Glutamatergic neuron (in vitro differentiated cells): Measurements from ENCODE around the gene PLCL2. TPM values are rescaled to one million over a fixed set of nuclear protein-coding genes. Genes with fewer than 3 reads are reported as not detected.
"Not testable (repeated sequence)": the region's sequence is repeated elsewhere in the genome, so short reads cannot be mapped to it uniquely, and the experiment has no call there.

Experiments used
- DNase-seq: peaks from one replicate; pipeline ENCODE4 v3.0.0; 2022
- H3K27ac Mint-ChIP-seq: one replicate; pipeline ENCODE4 v1.8.0; 2020; ENCODE audit warnings: mild to moderate bottlenecking, mixed read lengths, inconsistent platforms; ENCODE audit not compliant: unreplicated experiment
- H3K27me3 Mint-ChIP-seq: one replicate; pipeline ENCODE4 v1.8.0; 2020; ENCODE audit warnings: mild to moderate bottlenecking, moderate library complexity, mixed read lengths, inconsistent platforms; ENCODE audit not compliant: unreplicated experiment
- H3K36me3 Mint-ChIP-seq: one replicate; pipeline ENCODE4 v1.8.0; 2020; ENCODE audit warnings: mild to moderate bottlenecking, mixed read lengths, inconsistent platforms; ENCODE audit not compliant: unreplicated experiment
- H3K4me1 Mint-ChIP-seq: one replicate; pipeline ENCODE4 v1.8.0; 2020; ENCODE audit warnings: mild to moderate bottlenecking, low read depth, mixed read lengths, inconsistent platforms; ENCODE audit not compliant: unreplicated experiment
- H3K4me3 Mint-ChIP-seq: one replicate; pipeline ENCODE4 v1.8.0; 2020; ENCODE audit warnings: mild to moderate bottlenecking, mixed read lengths, inconsistent platforms; ENCODE audit not compliant: unreplicated experiment
- H3K9me3 Mint-ChIP-seq: one replicate; pipeline ENCODE4 v1.8.0; 2020; ENCODE audit warnings: mild to moderate bottlenecking, moderate library complexity, mixed read lengths, inconsistent platforms; ENCODE audit not compliant: unreplicated experiment
- total RNA-seq: library from RNA; stranded (reverse); fragmentation: NEBNext Ultra II Directional; extraction: Animal tissue kit (Norgen Biotek cat#: 25700); gene quantifications from one replicate; pipeline ENCODE4 v1.2.1, GENCODE V29; 2021; ENCODE audit not compliant: unreplicated experiment
- TF ChIP-seq, protein P1 (sequence below): fragments of 200-600 bp; sonication (generic); IDR thresholded peaks from one replicate; pipeline ENCODE4 v1.5.0; 2021; ENCODE audit not compliant: partially characterized antibody, unreplicated experiment

Gene PLCL2
- total RNA-seq, 1 donor from 2014 or later, result 71.1 TPM

- Mint-ChIP-seq H3K27ac (no peak overlapping the region), H3K9me3 (peaks cover 4% of the 10 kb centered on the region), H3K4me3 (no peak overlapping the region), H3K27me3 (peaks cover 4% of the 10 kb centered on the region), H3K4me1 (peaks cover 20% of the 10 kb centered on the region), H3K36me3 (no peaks in the 10 kb centered on the region)
- no peak for DNase-seq
- TF ChIP-seq, protein P1, sequence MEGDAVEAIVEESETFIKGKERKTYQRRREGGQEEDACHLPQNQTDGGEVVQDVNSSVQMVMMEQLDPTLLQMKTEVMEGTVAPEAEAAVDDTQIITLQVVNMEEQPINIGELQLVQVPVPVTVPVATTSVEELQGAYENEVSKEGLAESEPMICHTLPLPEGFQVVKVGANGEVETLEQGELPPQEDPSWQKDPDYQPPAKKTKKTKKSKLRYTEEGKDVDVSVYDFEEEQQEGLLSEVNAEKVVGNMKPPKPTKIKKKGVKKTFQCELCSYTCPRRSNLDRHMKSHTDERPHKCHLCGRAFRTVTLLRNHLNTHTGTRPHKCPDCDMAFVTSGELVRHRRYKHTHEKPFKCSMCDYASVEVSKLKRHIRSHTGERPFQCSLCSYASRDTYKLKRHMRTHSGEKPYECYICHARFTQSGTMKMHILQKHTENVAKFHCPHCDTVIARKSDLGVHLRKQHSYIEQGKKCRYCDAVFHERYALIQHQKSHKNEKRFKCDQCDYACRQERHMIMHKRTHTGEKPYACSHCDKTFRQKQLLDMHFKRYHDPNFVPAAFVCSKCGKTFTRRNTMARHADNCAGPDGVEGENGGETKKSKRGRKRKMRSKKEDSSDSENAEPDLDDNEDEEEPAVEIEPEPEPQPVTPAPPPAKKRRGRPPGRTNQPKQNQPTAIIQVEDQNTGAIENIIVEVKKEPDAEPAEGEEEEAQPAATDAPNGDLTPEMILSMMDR, result no peak
Observed at GRCh38 chr3:17091910-17092582, 207.3 kb downstream of the PLCL2 start.

DNA sequence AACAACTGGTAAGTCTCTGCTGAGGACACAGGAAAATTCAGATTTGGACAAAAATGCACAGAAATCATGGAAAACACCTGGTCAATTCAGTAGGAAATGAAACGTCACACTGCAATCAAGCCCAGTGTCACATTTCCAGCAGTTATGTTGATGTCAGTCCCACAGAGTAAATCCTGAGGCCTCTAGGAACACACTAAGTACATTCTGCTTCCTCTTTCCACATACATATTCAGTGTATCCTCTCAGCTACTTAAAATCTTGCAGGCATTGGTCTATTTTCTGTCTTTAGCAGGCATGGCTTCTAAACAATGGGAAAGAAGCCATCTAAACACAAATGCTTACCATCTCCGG, 207.8 kb downstream of the PLCL2 start:
- TF ChIP-seq, protein P1, result no peak
- Mint-ChIP-seq H3K4me1 (peaks cover 20% of the 10 kb centered on the region), H3K27ac (no peak overlapping the region), H3K36me3 (no peaks in the 10 kb centered on the region), H3K9me3 (peaks cover 4% of the 10 kb centered on the region), H3K27me3 (peaks cover 4% of the 10 kb centered on the region), H3K4me3 (no peak overlapping the region)
- no peak for DNase-seq

GRCh38 chr3:17094551-17094950, 209.8 kb downstream of the PLCL2 start:
- Mint-ChIP-seq H3K36me3 (no peaks in the 10 kb centered on the region), H3K4me3 (no peak overlapping the region), H3K9me3 (peaks cover 4% of the 10 kb centered on the region), H3K27me3 (peaks cover 4% of the 10 kb centered on the region), H3K27ac (no peak overlapping the region), H3K4me1 (peaks cover 20% of the 10 kb centered on the region)
- TF ChIP-seq, protein P1, result no peak
- no peak for DNase-seq

DNA sequence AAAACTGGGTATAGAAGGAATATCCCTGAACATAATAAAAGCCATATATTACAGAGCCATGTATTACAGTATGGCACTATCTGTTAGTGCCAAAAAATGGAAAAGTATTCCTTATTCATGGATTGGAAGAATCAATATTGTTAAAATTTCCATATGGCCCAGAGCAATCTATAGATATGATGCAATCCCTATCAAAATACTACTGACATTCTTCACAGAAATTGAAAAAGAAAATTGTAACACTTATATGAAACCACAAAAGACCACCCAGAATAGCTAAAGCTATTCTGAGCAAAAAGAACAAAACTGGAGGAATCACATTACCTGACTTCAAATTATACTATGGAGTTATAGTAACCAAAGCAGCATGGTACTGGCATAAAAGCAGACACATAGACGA, 218.8 kb downstream of the PLCL2 start:
- no peak overlapping the region for H3K27ac Mint-ChIP-seq
- no peaks in the 10 kb centered on the region for H3K27me3 Mint-ChIP-seq

DNA sequence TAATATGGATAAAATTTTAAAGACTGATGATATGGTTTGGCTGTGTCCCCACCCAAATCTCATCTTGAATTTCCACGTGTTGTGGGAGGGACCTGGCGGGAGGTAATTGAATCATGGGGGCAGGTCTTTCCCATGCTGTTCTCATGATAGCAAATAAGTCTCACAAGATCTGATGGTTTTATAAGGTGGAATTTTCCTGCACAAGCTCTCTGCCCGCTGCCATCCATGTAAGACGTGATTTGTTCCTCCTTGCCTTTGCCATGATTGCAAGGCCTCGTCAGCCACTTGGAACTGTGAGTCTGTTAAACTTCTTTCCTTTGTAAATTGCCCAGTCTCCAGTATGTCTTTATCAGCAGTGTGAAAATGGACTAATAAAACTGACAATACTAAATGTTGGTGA, 222.0 kb downstream of the PLCL2 start:
- not testable (repeated sequence) for H3K36me3 Mint-ChIP-seq, H3K4me3 Mint-ChIP-seq, DNase-seq, H3K27me3 Mint-ChIP-seq, H3K4me1 Mint-ChIP-seq, H3K9me3 Mint-ChIP-seq, H3K27ac Mint-ChIP-seq

More for the DNA sequence above, 218.8 kb downstream of the PLCL2 start:
- H3K4me3 Mint-ChIP-seq, result no peak overlapping the region
- peaks cover 1% of the 10 kb centered on the region for H3K9me3 Mint-ChIP-seq
- TF ChIP-seq, protein P1, result no peak
- no peak for DNase-seq
- H3K4me1 Mint-ChIP-seq, result no peaks in the 10 kb centered on the region
- no peaks in the 10 kb centered on the region for H3K36me3 Mint-ChIP-seq
